ENCODE results near the gene MYOF. TPM values are rescaled to one million over a fixed set of nuclear protein-coding genes. Genes with fewer than 3 reads are reported as not detected.

The MYOF gene
- total and polyA plus RNA-seq, 2 of the 8 experiments (the other 6 are each of a cell fraction or from before 2014, with no cell fraction given), result 0.98 to 2.3 TPM

GRCh38 chr10:93501650-93502049 lies 19.5 kb upstream of the MYOF start (continued):
- TF ChIP-seq NRF1 (IDR thresholded peaks at IDR 0.05; ENCODE audit: low read depth, low read length) (no peak), MAFK (IDR thresholded peaks at IDR 0.05; ENCODE audit: low read depth, low read length) (no peak), SIX5 (IDR thresholded peaks at IDR 0.05; ENCODE audit: low read depth, low read length) (no peak), SRF (IDR thresholded peaks at IDR 0.05; ENCODE audit: low read depth, low read length) (no peak), POU5F1 (IDR thresholded peaks at IDR 0.05; ENCODE audit: low read depth, low read length) (no peak), CTBP2 (IDR thresholded peaks at IDR 0.05; ENCODE audit: borderline replicate concordance, insufficient read depth, insufficient read length, low read length) (no peak)
